Measurements from ENCODE around the gene WRAP73. TPM values are rescaled to one million over a fixed set of nuclear protein-coding genes. Genes with fewer than 3 reads are reported as not detected.

The WRAP73 gene
- polyA plus RNA-seq, 3 donors: 26.1 to 64.9 (median 33.2) TPM

GRCh38 chr1:3618881-3619671 is 30.8 kb downstream of the WRAP73 start:
- no peak overlapping the region for H3K9ac ChIP-seq (ENCODE audit: insufficient read depth, low read length, poor library complexity, severe bottlenecking)
- Mint-ChIP-seq H3K36me3 (peaks cover 5 to 7% of the 10 kb centered on the region in 2 donors), H3K27ac (peak overlapping the region in 3 of 7 donors; percentile 44 to 68 (median 61)), H3K4me1 (peaks cover 41% of the 10 kb centered on the region), H3K9me3 (peaks cover 0 to 3% (median 0%) of the 10 kb centered on the region in 7 donors), H3K4me3 (peak overlapping the region in 1 of 2 donors; percentile 86), H3K27me3 (ENCODE audit: low read depth in 3 of 3) (peaks cover 2 to 26% (median 7%) of the 10 kb centered on the region in 3 donors)
- no peak overlapping the region for H3K4me3 ChIP-seq (replicated peaks in 1 of 3; ENCODE audit: low read depth in 2 of 3, low read length in 3 of 3)
- peaks cover 3% of the 10 kb centered on the region for H3K79me2 ChIP-seq (ENCODE audit: insufficient read depth, low read length)
- peak; percentile 85 for TF ChIP-seq CTCF (IDR thresholded peaks at IDR 0.05)
- H3K27ac ChIP-seq (ENCODE audit: low read depth in 1 of 2, low read length in 2 of 2): no peak overlapping the region
- H3K4me1 ChIP-seq (ENCODE audit: control insufficient read depth in 1 of 2, insufficient read depth in 2 of 2, low read length in 2 of 2): peaks cover 25 to 36% of the 10 kb centered on the region in 2 donors
- no peaks in the 10 kb centered on the region for H3K27me3 ChIP-seq (ENCODE audit: control insufficient read depth in 2 of 2, insufficient read depth in 2 of 2, low read length in 2 of 2)
- H3K36me3 ChIP-seq (replicated peaks in 1 of 2; ENCODE audit: control insufficient read depth in 1 of 2, insufficient read depth in 2 of 2, low read length in 2 of 2): no peaks in the 10 kb centered on the region
- WGBS (ENCODE audit: insufficient coverage): 12% methylated on average over 7 of the region's 21 CpGs
- H2AFZ ChIP-seq (ENCODE audit: insufficient read depth, low read depth, low read length, poor library complexity, severe bottlenecking): peak overlapping the region; percentile 50
- peak overlapping the region; percentile 28 for H3K4me2 ChIP-seq (replicated peaks; ENCODE audit: extremely low read depth, low read length, poor library complexity, severe bottlenecking)
- intact Hi-C loops (cut with micrococcal nuclease): loop anchor here (2.0 to 5.0 kb wide), 4 partner anchors 52 to 130 kb away; no protein-coding TSS in a partner anchor
- peak; percentile 66 to 76 (median 68) for DNase-seq
- H4K20me1 ChIP-seq (ENCODE audit: insufficient read depth, low read length): peaks cover 13% of the 10 kb centered on the region
- no peaks in the 10 kb centered on the region for H3K9me3 ChIP-seq (replicated peaks in 1 of 2; ENCODE audit: control insufficient read depth in 1 of 2, insufficient read depth in 1 of 2, low read length in 2 of 2)

- no peak overlapping the region for H3K27ac ChIP-seq (ENCODE audit: low read depth in 1 of 2, low read length in 2 of 2)
- H3K4me3 ChIP-seq (replicated peaks in 1 of 3; ENCODE audit: low read depth in 2 of 3, low read length in 3 of 3): no peak overlapping the region
- intact Hi-C loops (cut with micrococcal nuclease): loop anchor here (2.0 to 5.0 kb wide), 4 partner anchors 51 to 130 kb away; no protein-coding TSS in a partner anchor
- Mint-ChIP-seq H3K9me3 (peaks cover 0 to 1% (median 0%) of the 10 kb centered on the region in 7 donors), H3K36me3 (peaks cover 5 to 7% of the 10 kb centered on the region in 2 donors), H3K4me3 (no peak overlapping the region), H3K27me3 (ENCODE audit: low read depth in 3 of 3) (peaks cover 2 to 20% (median 11%) of the 10 kb centered on the region in 3 donors), H3K4me1 (peaks cover 35% of the 10 kb centered on the region), H3K27ac (no peak overlapping the region)
- H3K4me2 ChIP-seq (replicated peaks; ENCODE audit: extremely low read depth, low read length, poor library complexity, severe bottlenecking): no peak overlapping the region
- H3K4me1 ChIP-seq (ENCODE audit: control insufficient read depth in 1 of 2, insufficient read depth in 2 of 2, low read length in 2 of 2): peaks cover 19 to 30% of the 10 kb centered on the region in 2 donors
- H2AFZ ChIP-seq (ENCODE audit: insufficient read depth, low read depth, low read length, poor library complexity, severe bottlenecking): peak overlapping the region; percentile 6
- TF ChIP-seq CTCF (IDR thresholded peaks at IDR 0.05): no peak
- WGBS (ENCODE audit: insufficient coverage): 19% methylated on average over 5 of the region's 9 CpGs
- H3K9ac ChIP-seq (ENCODE audit: insufficient read depth, low read length, poor library complexity, severe bottlenecking): no peak overlapping the region
- H3K36me3 ChIP-seq (replicated peaks in 1 of 2; ENCODE audit: control insufficient read depth in 1 of 2, insufficient read depth in 2 of 2, low read length in 2 of 2): no peaks in the 10 kb centered on the region
- no peak for DNase-seq
- no peaks in the 10 kb centered on the region for H3K79me2 ChIP-seq (ENCODE audit: insufficient read depth, low read length)
- H3K9me3 ChIP-seq (replicated peaks in 1 of 2; ENCODE audit: control insufficient read depth in 1 of 2, insufficient read depth in 1 of 2, low read length in 2 of 2): no peaks in the 10 kb centered on the region
- peaks cover 0 to 2% of the 10 kb centered on the region in 2 donors for H3K27me3 ChIP-seq (ENCODE audit: control insufficient read depth in 2 of 2, insufficient read depth in 2 of 2, low read length in 2 of 2)
- H4K20me1 ChIP-seq (ENCODE audit: insufficient read depth, low read length): peaks cover 7% of the 10 kb centered on the region
Observed at GRCh38 chr1:3618531-3618880, 31.4 kb downstream of the WRAP73 start.

Measured in CD14-positive monocyte (primary cell).